Measurements from ENCODE around the gene LMBR1. TPM values are rescaled to one million over a fixed set of nuclear protein-coding genes. Genes with fewer than 3 reads are reported as not detected.
A peak's percentile ranks its signal among the peaks of the same experiment; 100 is the strongest.

LMBR1 gene
- total RNA-seq, 8 experiments from 2014 or later: 26.4 to 64.1 (median 31.4) TPM

DNA sequence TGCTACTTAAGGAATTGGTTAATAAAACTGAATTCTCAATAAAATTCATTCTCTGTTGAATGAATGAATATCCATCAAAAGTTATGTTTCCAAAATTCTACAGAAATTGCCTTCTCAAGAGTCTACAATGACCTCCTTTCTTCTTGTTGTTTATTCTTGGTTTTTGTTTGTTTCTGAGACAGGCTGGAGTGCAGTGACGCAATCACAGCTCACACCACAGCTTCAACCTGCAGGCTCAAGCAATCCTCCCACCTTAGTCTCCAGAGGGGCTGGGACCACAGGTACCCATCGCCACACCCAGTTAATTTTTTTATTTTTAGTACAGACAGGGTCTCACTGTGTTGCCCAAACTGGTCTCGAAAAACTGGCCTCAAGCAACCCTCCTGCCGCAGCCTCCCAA lies 97.6 kb downstream of the LMBR1 start:
- whole genome bisulfite sequencing, 10 experiments: 86 to 100% (median 93%) methylated on average over 1 to 4 of the region's 4 CpGs; no CpG with 5 or more reads in 4 of the 10 experiments
- peaks cover 0 to 6% of the 10 kb centered on the region in 2 donors for H3K4me1 ChIP-seq (replicated peaks in 1 of 2)
- H3K27ac ChIP-seq: no peak overlapping the region
- H3K4me3 ChIP-seq: no peak overlapping the region
- no peak for ATAC-seq (replicated peaks in 6 of 8)
- in situ Hi-C loops (cut with MboI; ENCODE audit: low pct_unique_long_range_greater_than_20kb in 2 of 9, low sequenced_read_pairs in 9 of 9, unreplicated experiment in 9 of 9): no loop called here

DNA sequence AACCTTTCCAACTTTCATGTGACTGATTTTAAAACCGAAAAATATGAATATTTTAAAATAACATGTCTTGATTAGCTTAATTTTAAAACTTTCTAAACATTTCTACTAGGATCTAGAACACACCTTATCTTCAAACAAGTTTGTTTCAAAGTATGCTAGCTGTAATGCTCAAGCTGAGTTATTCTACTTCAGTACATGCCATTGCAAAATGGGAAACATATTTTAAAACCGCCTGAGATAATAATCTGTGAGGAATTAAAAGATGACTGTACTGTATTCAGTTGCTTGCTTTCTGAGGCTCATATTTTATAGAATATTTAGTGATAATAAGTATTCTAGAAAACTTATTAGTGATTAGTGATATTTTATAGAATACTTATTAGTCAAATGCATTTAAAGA lies 99.6 kb downstream of the LMBR1 start:
- Histone ChIP-seq H3K4me3 (no peak overlapping the region), H3K27ac (no peak overlapping the region), H3K4me1 (replicated peaks in 1 of 2) (peaks cover 0 to 6% of the 10 kb centered on the region in 2 donors)
- WGBS, 10 experiments: 38 to 100% (median 86%) methylated on average over 1 to 2 of the region's 2 CpGs; no CpG with 5 or more reads in 1 of the 10 experiments
- ATAC-seq (replicated peaks in 6 of 8): no peak
- in situ Hi-C loops (cut with MboI; ENCODE audit: low pct_unique_long_range_greater_than_20kb in 2 of 9, low sequenced_read_pairs in 9 of 9, unreplicated experiment in 9 of 9): no loop called here

DNA sequence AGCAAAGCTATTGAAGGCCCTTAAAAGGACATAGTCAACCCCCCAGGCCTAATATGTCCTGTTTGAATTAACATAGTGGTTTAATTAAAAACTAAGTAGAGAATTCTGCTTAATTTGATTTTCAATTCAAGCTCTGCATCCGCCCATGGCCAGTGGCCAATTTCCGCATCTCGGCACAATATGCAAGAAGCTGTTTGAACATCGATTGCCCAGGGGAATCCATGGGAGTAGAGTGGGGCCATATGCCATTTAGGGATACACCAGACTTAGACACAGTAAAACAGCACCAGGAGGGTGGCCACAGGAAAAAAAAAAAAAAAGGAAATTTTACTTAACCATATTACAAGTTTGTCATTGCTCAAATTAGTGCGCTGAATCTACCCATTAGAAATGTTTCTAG lies 100.4 kb downstream of the LMBR1 start:
- peaks cover 0 to 6% of the 10 kb centered on the region in 2 donors for H3K4me1 ChIP-seq (replicated peaks in 1 of 2)
- H3K27ac ChIP-seq: no peak overlapping the region
- peak in 2 of 8 experiments; percentile 35 to 87 for ATAC-seq (replicated peaks in 6 of 8)
- H3K4me3 ChIP-seq: no peak overlapping the region
- 0 to 100% (median 79%) methylated on average over 1 to 5 of the region's 5 CpGs; no CpG with 5 or more reads in 1 of the 10 experiments for WGBS, 10 experiments
- in situ Hi-C loops (cut with MboI; ENCODE audit: low pct_unique_long_range_greater_than_20kb in 2 of 9, low sequenced_read_pairs in 9 of 9, unreplicated experiment in 9 of 9): no loop called here

DNA sequence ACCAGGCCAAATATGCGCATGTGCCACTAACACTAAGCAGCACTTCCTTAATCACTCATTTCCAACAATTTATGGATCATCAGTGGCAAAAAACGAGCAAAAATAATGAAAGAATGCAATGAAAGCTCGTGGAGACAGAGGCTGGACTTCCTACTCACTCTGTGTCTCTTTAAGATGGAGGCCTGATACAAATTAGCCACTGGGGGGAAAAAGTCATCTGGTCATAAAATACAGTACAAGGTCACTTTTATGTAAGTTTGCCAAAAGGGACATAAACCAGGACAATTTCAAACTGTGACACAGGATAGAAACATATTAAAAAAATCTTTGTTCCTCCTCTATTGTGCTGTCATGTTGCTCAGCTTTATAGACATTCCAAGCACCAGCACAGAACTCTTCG lies 101.7 kb downstream of the LMBR1 start:
- WGBS, 10 experiments: 0 to 90% (median 50%) methylated on average over 1 to 4 of the region's 4 CpGs; no CpG with 5 or more reads in 1 of the 10 experiments
- Histone ChIP-seq H3K27ac (no peak overlapping the region), H3K4me3 (no peak overlapping the region), H3K4me1 (replicated peaks in 1 of 2) (peaks cover 0 to 6% of the 10 kb centered on the region in 2 donors)
- ATAC-seq (replicated peaks in 6 of 8): peak in 1 of 8 experiments; percentile 29
- in situ Hi-C loops (cut with MboI; ENCODE audit: low pct_unique_long_range_greater_than_20kb in 2 of 9, low sequenced_read_pairs in 9 of 9, unreplicated experiment in 9 of 9): no loop called here

GRCh38 chr7:156790264-156790663 lies 102.7 kb downstream of the LMBR1 start:
- Histone ChIP-seq H3K4me3 (no peak overlapping the region), H3K27ac (no peak overlapping the region), H3K4me1 (replicated peaks in 1 of 2) (peaks cover 0 to 6% of the 10 kb centered on the region in 2 donors)
- in situ Hi-C loops (cut with MboI; ENCODE audit: low pct_unique_long_range_greater_than_20kb in 2 of 9, low sequenced_read_pairs in 9 of 9, unreplicated experiment in 9 of 9): no loop called here
- ATAC-seq (replicated peaks in 6 of 8): no peak

DNA sequence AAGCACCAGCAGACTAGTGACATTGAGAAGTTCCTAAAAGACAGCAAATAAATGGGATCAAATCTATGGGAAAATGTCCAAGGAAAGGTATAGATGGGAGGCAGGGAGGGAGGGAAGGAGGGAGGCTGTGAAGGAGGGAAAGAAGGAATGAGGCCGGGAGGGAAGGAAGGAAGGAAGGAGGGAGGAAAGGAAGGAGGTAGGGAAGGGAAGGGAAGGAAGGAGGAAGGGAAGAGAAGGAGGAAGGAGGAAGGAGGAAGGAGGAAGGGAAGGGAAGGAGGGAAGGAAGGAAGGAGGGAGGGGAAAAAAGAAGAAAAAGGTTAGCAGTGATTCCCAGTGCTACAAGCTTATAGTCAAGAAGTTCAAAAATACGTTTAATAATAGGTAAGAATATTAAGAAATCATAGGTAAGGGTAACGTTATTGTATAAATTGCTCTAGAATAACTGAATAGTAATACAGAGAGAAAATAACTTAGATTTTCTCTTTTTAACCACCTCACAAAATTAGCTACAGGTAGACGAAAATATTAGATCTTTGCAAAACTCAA lies 106.9 kb downstream of the LMBR1 start:
- WGBS, 10 experiments: 85 to 100% (median 93%) methylated on average over 1 to 4 of the region's 4 CpGs; no CpG with 5 or more reads in 2 of the 10 experiments
- Histone ChIP-seq H3K4me1 (replicated peaks in 1 of 2) (peaks cover 0 to under 1% of the 10 kb centered on the region in 2 donors), H3K27ac (no peak overlapping the region), H3K4me3 (no peak overlapping the region)
- no peak for ATAC-seq (replicated peaks in 6 of 8)
- in situ Hi-C loops (cut with MboI; ENCODE audit: low pct_unique_long_range_greater_than_20kb in 2 of 9, low sequenced_read_pairs in 9 of 9, unreplicated experiment in 9 of 9): no loop called here

DNA sequence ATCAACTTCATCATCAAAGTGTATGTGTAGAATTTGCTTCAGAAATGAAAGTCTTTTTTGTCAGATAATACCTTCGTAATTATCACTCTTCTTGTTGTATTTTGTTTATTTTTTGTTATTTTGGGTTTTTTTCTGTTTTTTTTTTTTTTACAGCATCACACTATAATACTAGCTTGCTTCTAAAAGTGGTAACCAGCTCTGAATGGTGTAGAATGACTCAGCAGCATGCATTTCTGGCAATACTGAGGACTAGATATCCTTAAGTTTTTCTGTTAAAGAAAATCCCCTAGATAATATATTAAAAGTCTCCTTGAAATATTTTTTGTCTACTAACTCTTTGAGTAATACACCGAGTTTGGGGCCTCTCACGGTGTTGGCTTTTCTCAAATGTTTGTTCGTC lies 109.1 kb downstream of the LMBR1 start:
- H3K4me1 ChIP-seq (replicated peaks in 1 of 2): peaks cover 0 to 4% of the 10 kb centered on the region in 2 donors
- 87 to 100% (median 98%) methylated on average over 1 to 4 of the region's 4 CpGs for WGBS, 10 experiments
- H3K4me3 ChIP-seq: no peak overlapping the region
- H3K27ac ChIP-seq: no peak overlapping the region
- in situ Hi-C loops (cut with MboI; ENCODE audit: low pct_unique_long_range_greater_than_20kb in 2 of 9, low sequenced_read_pairs in 9 of 9, unreplicated experiment in 9 of 9): no loop called here
- peak in 1 of 8 experiments; percentile 27 for ATAC-seq (replicated peaks in 6 of 8)

DNA sequence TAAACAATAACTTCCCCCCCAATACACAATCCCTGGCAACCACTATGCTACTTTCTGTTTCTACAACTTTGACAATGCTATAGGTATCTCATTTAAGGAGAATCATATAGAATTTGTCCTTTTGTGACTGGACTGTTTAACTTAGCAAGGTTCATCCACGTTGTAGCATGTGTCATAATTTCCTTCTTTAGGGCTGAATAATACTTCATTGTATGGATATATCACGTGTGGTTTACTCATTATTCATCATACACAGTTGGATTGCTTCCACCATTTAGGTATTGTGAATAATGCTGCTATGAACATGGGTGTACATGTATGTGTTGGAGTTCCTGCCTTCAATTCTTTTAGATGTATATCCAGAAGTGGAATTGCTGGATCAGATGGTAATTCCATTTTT lies 111.0 kb downstream of the LMBR1 start:
- ATAC-seq (replicated peaks in 6 of 8): no peak
- WGBS, 10 experiments: 71 to 100% (median 100%) methylated on average over 1 to 2 of the region's 2 CpGs; no CpG with 5 or more reads in 2 of the 10 experiments
- H3K27ac ChIP-seq: no peak overlapping the region
- peaks cover 0 to 10% of the 10 kb centered on the region in 2 donors for H3K4me1 ChIP-seq (replicated peaks in 1 of 2)
- H3K4me3 ChIP-seq: no peak overlapping the region
- in situ Hi-C loops (cut with MboI; ENCODE audit: low pct_unique_long_range_greater_than_20kb in 2 of 9, low sequenced_read_pairs in 9 of 9, unreplicated experiment in 9 of 9): no loop called here

DNA sequence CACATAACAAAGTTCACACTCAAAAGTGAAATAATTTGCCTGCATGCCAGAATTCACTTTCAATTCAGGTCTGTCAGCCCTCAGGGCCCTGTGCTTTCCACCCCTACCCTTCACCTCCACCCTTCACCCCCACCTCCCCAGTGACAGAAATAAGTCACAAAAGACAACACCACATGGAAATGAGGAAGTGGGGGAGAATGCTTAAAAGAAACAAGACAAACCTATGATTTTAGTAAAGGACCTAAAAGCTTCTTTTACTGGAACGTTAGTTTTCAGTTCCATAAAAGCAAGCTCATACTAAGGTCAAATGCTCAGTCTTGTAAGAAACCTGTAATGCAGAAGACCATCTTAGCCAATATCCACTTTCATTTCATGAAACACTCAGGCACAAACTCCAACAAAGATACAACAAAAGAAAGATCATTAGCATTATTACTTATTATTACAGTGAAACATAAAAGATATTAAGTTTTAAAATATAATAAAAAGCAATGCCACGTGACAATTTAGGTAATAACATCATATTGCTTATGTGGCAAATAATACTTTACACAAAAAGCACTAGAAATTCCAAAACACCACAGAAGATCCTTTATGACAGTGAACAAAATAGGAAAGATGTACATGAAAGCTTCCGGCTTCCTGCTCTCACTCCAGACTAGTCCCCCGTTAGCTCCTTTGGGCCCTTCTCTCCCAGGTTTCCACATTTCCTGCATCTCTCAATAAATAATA lies 112.1 kb downstream of the LMBR1 start:
- Histone ChIP-seq H3K4me1 (replicated peaks in 1 of 2) (peaks cover 0 to 10% of the 10 kb centered on the region in 2 donors), H3K27ac (no peak overlapping the region), H3K4me3 (no peak overlapping the region)
- WGBS, 10 experiments: 80 to 100% (median 90%) methylated on average over 1 to 4 of the region's 4 CpGs
- no peak for ATAC-seq (replicated peaks in 6 of 8)
- in situ Hi-C loops (cut with MboI; ENCODE audit: low pct_unique_long_range_greater_than_20kb in 2 of 9, low sequenced_read_pairs in 9 of 9, unreplicated experiment in 9 of 9): no loop called here

DNA sequence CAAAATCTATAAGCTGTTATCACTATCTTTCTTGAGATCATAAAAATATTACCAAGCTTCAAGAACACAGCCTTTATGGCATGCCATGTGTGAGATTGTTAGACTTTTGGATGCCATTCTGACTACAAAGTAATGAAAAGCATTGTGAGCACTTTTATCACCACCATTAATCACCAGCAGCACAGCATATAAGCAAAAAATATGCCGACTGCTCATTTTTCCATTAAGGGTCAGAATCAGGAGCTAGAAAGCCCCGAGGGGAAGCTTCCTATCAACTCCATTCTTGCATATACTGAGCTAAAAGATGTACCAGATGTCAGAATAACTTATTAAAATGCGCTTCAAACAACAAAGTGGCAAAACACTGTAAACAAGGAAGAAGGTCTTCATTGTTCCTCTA lies 114.3 kb downstream of the LMBR1 start:
- 6 to 100% (median 63%) methylated on average over 1 to 3 of the region's 3 CpGs for WGBS, 10 experiments
- ATAC-seq (replicated peaks in 6 of 8): peak in 3 of 8 experiments; percentile 84 to 94 (median 87)
- Histone ChIP-seq H3K4me1 (replicated peaks in 1 of 2) (peaks cover 0 to 10% of the 10 kb centered on the region in 2 donors), H3K4me3 (no peak overlapping the region), H3K27ac (no peak overlapping the region)
- in situ Hi-C loops (cut with MboI; ENCODE audit: low pct_unique_long_range_greater_than_20kb in 2 of 9, low sequenced_read_pairs in 9 of 9, unreplicated experiment in 9 of 9): no loop called here

GRCh38 chr7:156778201-156778600 lies 114.8 kb downstream of the LMBR1 start:
- H3K4me1 ChIP-seq (replicated peaks in 1 of 2): peaks cover 0 to 10% of the 10 kb centered on the region in 2 donors
- H3K27ac ChIP-seq: no peak overlapping the region
- in situ Hi-C loops (cut with MboI; ENCODE audit: low pct_unique_long_range_greater_than_20kb in 2 of 9, low sequenced_read_pairs in 9 of 9, unreplicated experiment in 9 of 9): no loop called here
- H3K4me3 ChIP-seq: no peak overlapping the region
- WGBS, 10 experiments: 67 to 100% (median 96%) methylated on average over 1 to 3 of the region's 3 CpGs
- peak in 1 of 8 experiments; percentile 7 for ATAC-seq (replicated peaks in 6 of 8)

- Histone ChIP-seq H3K4me3 (no peak overlapping the region), H3K27ac (no peak overlapping the region), H3K4me1 (replicated peaks in 1 of 2) (peaks cover 0 to 10% of the 10 kb centered on the region in 2 donors)
- 82 to 100% (median 96%) methylated on average over 1 to 5 of the region's 5 CpGs for WGBS, 10 experiments
- ATAC-seq (replicated peaks in 6 of 8): no peak
- in situ Hi-C loops (cut with MboI; ENCODE audit: low pct_unique_long_range_greater_than_20kb in 2 of 9, low sequenced_read_pairs in 9 of 9, unreplicated experiment in 9 of 9): no loop called here
Measured at GRCh38 chr7:156777364-156778069, 115.5 kb downstream of the LMBR1 start.

DNA sequence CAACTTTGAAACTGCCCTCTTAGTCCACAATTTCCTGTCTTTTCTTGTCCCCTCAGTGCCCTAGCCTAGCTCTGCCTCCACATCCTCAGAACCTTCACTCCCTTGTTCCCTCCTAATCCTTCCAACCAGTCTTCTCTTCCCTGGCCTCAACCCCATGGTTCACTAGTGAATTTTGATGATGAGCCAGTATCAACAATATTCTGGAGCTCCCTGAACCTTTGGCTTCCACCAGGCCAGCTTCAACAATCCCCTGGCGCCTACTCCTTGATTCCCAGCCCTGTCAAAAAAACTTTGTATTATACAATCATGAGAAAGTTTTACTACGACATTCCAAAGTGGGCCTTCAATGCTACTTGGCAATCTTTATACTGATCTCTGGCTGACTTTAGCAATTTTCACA lies 116.5 kb downstream of the LMBR1 start:
- no peak for ATAC-seq (replicated peaks in 6 of 8)
- H3K27ac ChIP-seq: no peak overlapping the region
- 90 to 100% (median 100%) methylated on average over 1 to 2 of the region's 2 CpGs; no CpG with 5 or more reads in 1 of the 10 experiments for WGBS, 10 experiments
- in situ Hi-C loops (cut with MboI; ENCODE audit: low pct_unique_long_range_greater_than_20kb in 2 of 9, low sequenced_read_pairs in 9 of 9, unreplicated experiment in 9 of 9): no loop called here
- no peak overlapping the region for H3K4me3 ChIP-seq
- H3K4me1 ChIP-seq (replicated peaks in 1 of 2): peaks cover 0 to 10% of the 10 kb centered on the region in 2 donors
